ENCODE measurements around the gene SMAP2.

Gene SMAP2

GRCh38 chr1:40373323-40374283 is at the start of gene SMAP2:
SMAP2 (plus strand) TSS chr1:40373727; CDS start chr1:40374121, 394 bp downstream.
- POLR2A ChIA-PET: interaction anchor here (0.5 to 2.2 kb wide), 9 partner anchors 10 to 158 kb away, joined by 3 to 22 read pairs (median 4); partner anchors contain the start of genes ZFP69B and ZNF684
- no peaks in the 10 kb centered on the region for H3K36me3 ChIP-seq (ENCODE audit: control insufficient read depth in 2 of 2, insufficient read depth in 1 of 2, low read length in 2 of 2)
- H3K4me3 ChIP-seq (ENCODE audit: low read depth, low read length): peak within 1 kb of the TSS; percentile 85
- H3K4me1 ChIP-seq (ENCODE audit: control insufficient read depth, insufficient read depth, low read length): no peaks in the 10 kb centered on the region
- peak within 1 kb of the TSS; percentile 11; the same call in 1 of the 2 replicates for H3K27ac ChIP-seq (ENCODE audit: extremely low read depth, low read depth, low read length)
- no peaks in the 10 kb centered on the region for H3K9me3 ChIP-seq (ENCODE audit: control insufficient read depth, insufficient read depth, low read depth, low read length)
- CTCF ChIA-PET: interaction anchor here (0.5 to 2.5 kb wide), 6 partner anchors 9 to 591 kb away, joined by 3 to 8 read pairs (median 4); no protein-coding TSS in a partner anchor
- TF ChIP-seq ZNF10 (tag by site-specific recombination; IDR thresholded peaks at IDR 0.05): peak; percentile 53; the same call in 1 of the 2 replicates
- TF ChIP-seq ZSCAN30 (tag by site-specific recombination; IDR thresholded peaks at IDR 0.05): 0 out of 2 replicates have a peak, but pooled peaks have one; percentile 23
- TF ChIP-seq YY1 (tag by site-specific recombination; IDR thresholded peaks at IDR 0.05): no peak
- TF ChIP-seq ZNF521 (tag by site-specific recombination; IDR thresholded peaks at IDR 0.05): no peak
- TF ChIP-seq ZNF354C (tag by site-specific recombination; IDR thresholded peaks at IDR 0.05; ENCODE audit: borderline replicate concordance, low read depth): no peak
- peak; percentile 97 for TF ChIP-seq ZNF341 (tag by site-specific recombination; IDR thresholded peaks at IDR 0.05; ENCODE audit: low read depth)
- no peak for TF ChIP-seq ZNF48 (tag by site-specific recombination; IDR thresholded peaks at IDR 0.05)
- peak; percentile 47; the same call in 1 of the 2 replicates for TF ChIP-seq ZNF366 (tag by site-specific recombination; conservative IDR thresholded peaks at IDR 0.05)
- no peak for TF ChIP-seq ZNF292 (tag by site-specific recombination; IDR thresholded peaks at IDR 0.05; ENCODE audit: borderline replicate concordance, low read depth)
- peak; percentile 65 for TF ChIP-seq PATZ1 (tag by site-specific recombination; IDR thresholded peaks at IDR 0.05)
- TF ChIP-seq ZNF692 (tag by site-specific recombination; IDR thresholded peaks at IDR 0.05): no peak
- TF ChIP-seq ELK4 (IDR thresholded peaks at IDR 0.05; ENCODE audit: borderline replicate concordance, low read depth, low read length): peak; percentile 33; the same call in 1 of the 2 replicates
- no peak for TF ChIP-seq ZNF148 (tag by site-specific recombination; IDR thresholded peaks at IDR 0.05; ENCODE audit: borderline replicate concordance)
- TF ChIP-seq ZBTB10 (tag by site-specific recombination; IDR thresholded peaks at IDR 0.05): peak; percentile 58; the same call in 1 of the 2 replicates
- TF ChIP-seq ZBTB8A (tag by site-specific recombination; IDR thresholded peaks at IDR 0.05): peak; percentile 97
- no peak for TF ChIP-seq FEZF1 (tag by site-specific recombination; IDR thresholded peaks at IDR 0.05)
- TF ChIP-seq SP3 (tag by site-specific recombination; IDR thresholded peaks at IDR 0.05): peak; percentile 76
- peak; percentile 75 for TF ChIP-seq IKZF3 (tag by site-specific recombination; IDR thresholded peaks at IDR 0.05)
- 0 out of 2 replicates have a peak, but pooled peaks have one; percentile 11 for TF ChIP-seq ZNF121 (tag by site-specific recombination; IDR thresholded peaks at IDR 0.05)
- TF ChIP-seq ZNF211 (tag by site-specific recombination; IDR thresholded peaks at IDR 0.05; ENCODE audit: low read depth): no peak
- TF ChIP-seq EGR2 (tag by site-specific recombination; IDR thresholded peaks at IDR 0.05; ENCODE audit: low read depth): peak; percentile 60
